Measurements from ENCODE around the gene THEMIS.
"Not testable (repeated sequence)": the region's sequence is repeated elsewhere in the genome, so short reads cannot be mapped to it uniquely, and the experiment has no call there.

Gene THEMIS

DNA sequence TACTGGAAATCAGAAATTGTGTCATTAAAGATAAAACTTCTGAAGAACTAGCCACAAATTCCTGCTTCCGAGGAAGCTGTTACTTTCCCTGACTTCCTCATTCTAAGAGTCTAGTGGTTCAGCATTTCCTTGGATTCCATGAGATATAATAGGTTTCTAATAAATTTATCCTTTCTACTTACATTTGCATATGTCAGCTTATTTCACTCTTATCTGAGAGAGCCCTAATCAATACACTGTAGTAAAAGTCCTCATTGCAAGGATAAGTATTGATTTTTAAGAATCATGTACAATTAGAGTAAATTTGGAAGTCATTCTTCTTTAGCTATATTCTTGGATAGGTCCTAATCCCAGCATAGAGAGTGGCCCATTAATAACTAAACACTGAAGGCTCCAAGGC lies 16.9 kb upstream of the THEMIS start:
- no peak for DNase-seq

- no peak for DNase-seq
These were observed 13.4 kb upstream of the THEMIS start for GRCh38 chr6:127914240-127914639.

DNA sequence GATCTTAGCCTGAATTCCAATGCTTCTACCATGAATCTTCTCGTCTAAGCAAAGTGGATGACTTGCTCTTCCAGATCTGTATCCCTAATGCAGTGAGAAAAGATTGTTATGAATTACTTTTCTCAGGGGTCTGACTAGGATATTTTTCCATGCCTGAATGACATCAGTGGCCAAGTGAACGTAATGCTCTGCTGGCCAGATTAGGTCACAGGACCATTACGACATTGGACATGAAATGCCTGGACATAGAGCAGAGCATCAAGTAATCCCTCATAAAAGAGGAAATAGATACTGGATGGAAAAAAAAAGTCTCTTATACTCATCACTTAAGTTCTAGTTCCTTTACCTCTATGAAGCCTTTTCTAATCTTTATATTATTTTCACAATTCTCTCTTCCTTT lies 12.1 kb upstream of the THEMIS start:
- DNase-seq: no peak

DNA sequence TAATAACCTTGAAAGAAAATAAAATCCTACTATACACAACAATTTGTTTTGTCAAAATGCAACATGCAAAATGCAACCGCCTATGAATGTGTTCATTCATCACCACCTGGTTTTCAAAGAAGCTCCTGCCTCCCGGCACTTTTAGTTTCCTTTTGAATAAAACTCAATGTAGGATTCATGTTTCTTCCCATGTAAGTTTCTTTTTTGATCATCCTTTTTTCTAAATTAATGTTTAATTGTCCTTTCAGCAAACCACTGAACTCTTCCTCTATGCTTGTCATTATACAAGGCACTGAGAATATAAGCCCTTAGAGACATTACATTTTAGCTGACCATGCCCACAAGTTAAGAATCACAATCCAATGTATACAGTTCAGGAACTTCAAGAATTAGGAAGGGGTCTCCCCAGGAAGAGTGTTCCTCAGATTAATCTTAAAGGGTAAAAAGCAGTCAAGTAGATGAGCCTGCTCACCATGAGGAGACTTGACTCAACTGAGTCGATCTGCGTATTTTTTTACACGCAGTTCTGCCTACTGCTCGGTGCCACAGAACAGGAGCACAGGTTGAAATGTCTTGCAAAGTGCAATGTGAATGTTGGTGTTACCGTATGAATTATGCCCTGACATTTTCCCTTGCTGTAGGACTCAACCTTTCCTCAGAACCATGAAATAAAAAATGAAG lies 7.2 kb upstream of the THEMIS start:
- no peak for DNase-seq

GRCh38 chr6:127904160-127904559 lies 3.3 kb upstream of the THEMIS start:
- DNase-seq: no peak

- DNase-seq: no peak
These were observed 2.1 kb upstream of the THEMIS start for GRCh38 chr6:127902933-127903332.

GRCh38 chr6:127897484-127897883 lies 3.4 kb downstream of the THEMIS start:
- no peak for DNase-seq

GRCh38 chr6:127894051-127894450 lies 6.8 kb downstream of the THEMIS start:
- DNase-seq: no peak

- no peak for DNase-seq
These were observed 7.3 kb downstream of the THEMIS start for GRCh38 chr6:127893541-127893940.

DNA sequence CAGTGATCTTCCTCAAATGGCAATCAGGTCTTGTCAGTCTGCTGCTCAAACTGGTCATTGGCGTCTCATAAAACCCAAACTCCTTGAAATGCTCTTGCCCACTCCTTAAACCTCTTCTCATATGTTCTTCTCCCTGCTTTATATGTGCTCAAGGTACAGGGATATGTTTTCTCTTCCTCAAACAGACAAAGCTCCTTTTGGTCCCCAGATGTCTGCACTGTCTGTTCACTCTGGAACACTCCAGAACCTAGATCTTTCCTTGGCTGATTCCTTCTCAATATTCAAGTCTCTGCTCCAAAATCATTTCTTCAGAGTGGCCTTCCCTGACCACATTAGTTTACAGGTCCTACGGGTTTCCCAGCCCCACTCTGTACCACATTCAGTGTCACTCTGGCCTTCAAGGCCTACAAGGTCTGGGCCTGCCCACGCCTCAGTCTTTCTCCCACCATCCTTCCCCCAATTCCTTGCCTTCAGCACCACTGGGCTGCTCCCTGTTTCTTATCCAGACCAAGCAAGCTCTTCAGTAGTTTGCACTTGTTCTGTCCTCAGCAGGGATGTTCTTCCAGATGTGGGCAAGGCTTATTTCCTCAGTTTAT lies 9.0 kb downstream of the THEMIS start:
- no peak for DNase-seq

DNA sequence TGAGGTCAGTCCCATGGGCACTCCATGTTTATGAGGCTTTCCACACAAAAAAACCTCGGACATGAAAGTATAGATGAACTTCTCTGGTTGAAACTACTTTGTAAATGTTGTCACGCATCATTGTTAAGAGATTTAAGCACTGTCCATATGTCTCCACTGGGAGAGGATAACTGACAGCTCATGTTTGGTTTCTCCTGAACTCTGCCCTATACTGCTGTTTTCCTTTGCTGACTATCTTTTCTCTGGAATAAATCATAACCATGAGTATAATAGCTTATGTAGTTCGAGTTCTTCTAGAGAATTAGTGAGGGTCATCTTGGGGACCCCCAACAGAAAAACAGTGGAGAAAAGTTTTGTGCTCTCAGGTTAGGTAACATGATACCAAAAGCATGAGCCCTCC lies 14.3 kb downstream of the THEMIS start:
- DNase-seq: no peak

DNA sequence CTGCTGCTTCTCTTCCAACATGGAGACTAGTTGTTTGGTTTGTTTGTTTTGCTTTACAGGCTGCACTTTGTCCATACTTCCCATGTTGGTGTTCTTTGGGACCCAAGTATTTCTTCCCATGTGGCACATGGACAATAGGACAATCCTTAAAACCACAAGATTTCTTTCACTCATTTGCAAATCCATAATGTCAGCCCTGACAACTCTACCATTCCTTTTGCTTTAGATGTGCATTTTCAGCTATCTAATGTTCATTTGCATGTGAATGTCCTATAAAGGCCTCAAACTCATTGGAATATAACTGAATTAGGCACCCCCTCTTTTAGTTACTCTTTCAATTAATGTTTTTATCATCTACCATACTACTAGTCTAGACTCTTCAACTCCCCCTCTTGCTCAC lies 16.7 kb downstream of the THEMIS start:
- DNase-seq: no peak

GRCh38 chr6:127881949-127882348 lies 18.9 kb downstream of the THEMIS start:
- not testable (repeated sequence) for DNase-seq

GRCh38 chr6:127880429-127880828 lies 20.4 kb downstream of the THEMIS start:
- DNase-seq: no peak

GRCh38 chr6:127879685-127880084 lies 21.2 kb downstream of the THEMIS start:
- no peak for DNase-seq

- DNase-seq: no peak
These were observed 22.7 kb downstream of the THEMIS start for GRCh38 chr6:127878115-127878514.

GRCh38 chr6:127877231-127877630 lies 23.6 kb downstream of the THEMIS start:
- DNase-seq: no peak

- DNase-seq: no peak
These were observed 31.0 kb downstream of the THEMIS start for GRCh38 chr6:127869772-127870404.

GRCh38 chr6:127869183-127869582 lies 31.7 kb downstream of the THEMIS start:
- no peak for DNase-seq

DNA sequence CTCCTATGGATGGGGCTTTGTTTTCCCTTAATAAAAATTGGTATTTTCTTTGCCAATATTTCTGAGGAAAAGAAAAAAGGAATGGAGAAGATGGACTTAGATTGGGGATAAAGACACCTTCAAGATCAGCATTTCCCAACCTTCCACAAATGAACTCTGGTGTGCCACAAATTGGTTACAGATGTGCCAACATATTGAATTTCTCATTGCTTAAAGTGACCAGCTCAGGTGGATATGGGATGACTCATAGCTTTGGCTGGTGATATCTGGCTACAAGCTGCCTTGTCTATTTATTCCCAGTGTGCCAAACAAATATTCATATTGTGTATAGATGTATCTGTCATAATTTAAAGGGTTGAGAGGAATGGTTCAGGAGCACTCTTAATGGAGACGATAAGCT lies 32.5 kb downstream of the THEMIS start:
- DNase-seq: no peak

DNA sequence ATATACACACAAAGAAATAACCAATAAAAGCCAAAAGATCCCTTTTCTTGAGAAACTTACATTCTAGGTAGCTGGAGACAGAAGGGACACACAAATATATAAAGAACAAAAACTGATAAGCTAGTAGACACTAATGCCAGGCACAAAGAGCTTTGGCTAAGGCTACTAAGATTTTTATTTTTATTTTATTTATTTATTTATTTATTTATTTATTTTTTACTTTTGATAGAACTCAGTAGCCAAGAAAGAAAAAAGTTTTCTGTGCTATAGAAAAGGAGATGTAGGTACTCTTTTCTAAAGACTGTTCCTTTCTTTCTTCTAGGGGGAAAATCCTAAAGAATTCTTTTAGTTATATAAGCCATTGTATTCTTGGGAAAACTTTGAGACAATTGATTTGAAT lies 34.1 kb downstream of the THEMIS start:
- no peak for DNase-seq

GRCh38 chr6:127865108-127865507 lies 35.8 kb downstream of the THEMIS start:
- DNase-seq: no peak

DNA sequence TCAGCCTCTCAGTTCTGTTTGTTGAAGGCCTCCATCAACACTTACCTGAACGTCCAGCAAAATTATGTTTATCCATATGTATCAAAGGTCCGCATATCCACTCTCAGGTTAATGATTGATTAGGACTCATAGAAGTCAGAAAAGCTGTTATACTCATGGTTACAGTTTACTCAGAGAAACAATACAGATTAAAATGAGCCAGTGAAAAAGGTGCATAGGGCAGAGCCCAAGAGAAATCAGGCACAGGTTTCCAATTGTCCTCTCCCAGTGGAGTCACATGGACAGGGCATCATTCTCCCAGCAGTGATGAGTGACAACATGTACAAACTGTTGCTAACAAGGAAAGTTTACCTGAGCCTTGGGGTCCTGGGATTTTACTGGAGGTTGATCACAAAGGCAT lies 36.2 kb downstream of the THEMIS start:
- no peak for DNase-seq

DNA sequence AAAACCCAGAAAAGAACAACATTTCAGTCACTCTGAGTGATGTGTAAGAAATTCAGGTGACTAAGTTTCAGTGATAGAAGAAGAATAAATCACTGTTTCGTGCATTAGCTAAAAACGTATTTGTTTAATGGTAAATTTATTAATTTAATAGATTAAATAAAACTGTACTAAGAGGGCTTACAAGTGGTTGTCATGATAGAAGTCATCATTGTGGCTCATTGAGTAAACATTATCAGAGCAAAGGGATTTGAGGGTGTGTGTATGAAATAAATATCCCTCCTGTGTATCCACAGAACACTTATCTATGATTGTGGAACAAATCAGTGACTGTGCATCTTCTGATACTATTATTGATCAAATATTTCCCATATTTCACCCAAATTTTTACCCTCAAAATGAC lies 40.1 kb downstream of the THEMIS start:
- DNase-seq: no peak

Measured in right kidney (tissue), 1 donor.